Fibroblast of the aortic adventitia (primary cell): Measurements from ENCODE around the gene HBG1. TPM values are rescaled to one million over a fixed set of nuclear protein-coding genes. Genes with fewer than 3 reads are reported as not detected.
"Not testable (repeated sequence)": the region's sequence is repeated elsewhere in the genome, so short reads cannot be mapped to it uniquely, and the experiment has no call there.

Experiments
- DNase-seq: peaks from one replicate; pipeline ENCODE4 v3.0.0-alpha.2; 2010; ENCODE audit warnings: low read depth
- H3K4me3 ChIP-seq: 2 replicates; pipeline ENCODE4 v1.5.1; 2011; ENCODE audit warnings: low read depth, mild to moderate bottlenecking, control low read depth, low read length, moderate library complexity
- total RNA-seq: library from RNA; depleted of rRNA; stranded (reverse); fragments of >200 nt; gene quantifications from 2 replicates; pipeline ENCODE4 v1.2.3, GENCODE V29; 2012; ENCODE audit warnings: low replicate concordance
- TF ChIP-seq, protein P1 (sequence below): IDR thresholded peaks from 2 replicates; pipeline ENCODE4 v1.5.1; 2011; ENCODE audit warnings: mild to moderate bottlenecking, low read length, control low read depth, inconsistent platforms; ENCODE audit not compliant: insufficient read depth

Gene HBG1
- not detected in 2 replicates for total RNA-seq

DNA sequence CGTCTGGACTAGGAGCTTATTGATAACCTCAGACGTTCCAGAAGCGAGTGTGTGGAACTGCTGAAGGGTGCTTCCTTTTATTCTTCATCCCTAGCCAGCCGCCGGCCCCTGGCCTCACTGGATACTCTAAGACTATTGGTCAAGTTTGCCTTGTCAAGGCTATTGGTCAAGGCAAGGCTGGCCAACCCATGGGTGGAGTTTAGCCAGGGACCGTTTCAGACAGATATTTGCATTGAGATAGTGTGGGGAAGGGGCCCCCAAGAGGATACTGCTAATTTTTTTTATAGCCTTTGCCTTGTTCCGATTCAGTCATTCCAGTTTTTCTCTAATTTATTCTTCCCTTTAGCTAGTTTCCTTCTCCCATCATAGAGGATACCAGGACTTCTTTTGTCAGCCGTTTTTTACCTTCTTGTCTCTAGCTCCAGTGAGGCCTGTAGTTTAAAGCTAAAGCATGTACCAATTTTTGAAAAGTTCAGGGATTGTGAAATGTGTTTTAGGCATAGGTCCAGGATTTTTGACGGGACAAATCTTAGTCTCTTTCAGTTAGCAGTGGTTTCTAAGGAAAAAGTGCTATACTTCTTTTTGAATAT, at the start of gene HBG1:
HBG1 (minus strand) TSS at position 51 of the 590 bp plus-strand sequence. CDS start 53 bp downstream, outside the sequence.
- not testable (repeated sequence) for H3K4me3 ChIP-seq
- peak; percentile 26 for DNase-seq

DNA sequence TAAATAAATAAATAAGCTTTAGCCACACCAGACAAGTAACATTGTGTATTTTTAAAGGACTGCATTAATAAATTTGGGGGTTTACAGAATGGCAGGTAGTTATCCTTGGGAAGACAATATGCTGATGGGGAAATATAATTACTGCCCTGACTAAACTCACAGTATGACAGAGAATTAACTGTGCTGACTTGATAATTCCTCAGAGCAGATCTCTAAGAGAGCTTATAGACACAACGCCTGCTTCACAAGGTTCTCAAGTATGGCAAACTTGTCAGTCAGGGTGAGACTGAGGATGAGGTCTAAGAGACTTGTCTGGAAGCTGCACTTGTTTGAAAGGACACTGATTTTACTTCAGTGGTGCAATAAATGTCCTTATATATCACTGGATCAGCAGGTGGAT, 48.8 kb upstream of the HBG1 start:
- TF ChIP-seq, protein P1, sequence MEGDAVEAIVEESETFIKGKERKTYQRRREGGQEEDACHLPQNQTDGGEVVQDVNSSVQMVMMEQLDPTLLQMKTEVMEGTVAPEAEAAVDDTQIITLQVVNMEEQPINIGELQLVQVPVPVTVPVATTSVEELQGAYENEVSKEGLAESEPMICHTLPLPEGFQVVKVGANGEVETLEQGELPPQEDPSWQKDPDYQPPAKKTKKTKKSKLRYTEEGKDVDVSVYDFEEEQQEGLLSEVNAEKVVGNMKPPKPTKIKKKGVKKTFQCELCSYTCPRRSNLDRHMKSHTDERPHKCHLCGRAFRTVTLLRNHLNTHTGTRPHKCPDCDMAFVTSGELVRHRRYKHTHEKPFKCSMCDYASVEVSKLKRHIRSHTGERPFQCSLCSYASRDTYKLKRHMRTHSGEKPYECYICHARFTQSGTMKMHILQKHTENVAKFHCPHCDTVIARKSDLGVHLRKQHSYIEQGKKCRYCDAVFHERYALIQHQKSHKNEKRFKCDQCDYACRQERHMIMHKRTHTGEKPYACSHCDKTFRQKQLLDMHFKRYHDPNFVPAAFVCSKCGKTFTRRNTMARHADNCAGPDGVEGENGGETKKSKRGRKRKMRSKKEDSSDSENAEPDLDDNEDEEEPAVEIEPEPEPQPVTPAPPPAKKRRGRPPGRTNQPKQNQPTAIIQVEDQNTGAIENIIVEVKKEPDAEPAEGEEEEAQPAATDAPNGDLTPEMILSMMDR = no peak
- no peak overlapping the region for H3K4me3 ChIP-seq
- no peak for DNase-seq

DNA sequence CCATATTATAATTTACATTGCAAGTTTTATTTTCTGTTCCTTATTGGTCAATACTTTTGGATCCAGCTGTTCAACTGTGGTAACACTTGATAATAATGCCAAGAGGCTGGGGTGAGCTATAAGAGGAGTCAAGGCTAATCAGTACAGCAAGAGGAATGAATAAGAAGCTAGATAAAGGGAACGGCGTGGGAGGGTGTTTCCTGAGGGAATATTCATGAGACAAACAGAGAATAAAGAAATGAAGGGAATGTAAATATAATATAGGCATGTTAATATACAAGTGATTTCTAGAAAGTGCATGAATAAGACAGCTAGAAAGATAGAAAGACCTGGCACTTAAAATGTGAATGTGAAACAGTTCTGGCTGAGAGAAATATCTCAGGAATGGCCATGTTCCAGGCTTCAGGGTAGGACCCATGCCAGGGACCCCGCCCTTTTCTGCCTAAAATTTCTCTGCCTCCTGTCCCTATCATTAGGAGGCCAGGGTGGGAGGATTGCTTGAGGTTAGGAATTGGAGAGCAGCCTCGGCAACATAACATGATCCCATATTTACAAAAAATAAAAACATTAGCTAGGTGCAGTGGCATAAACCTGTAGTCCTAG, 48.2 kb upstream of the HBG1 start:
- DNase-seq = peak; percentile 61
- TF ChIP-seq, protein P1 = no peak
- H3K4me3 ChIP-seq = no peak overlapping the region

DNA sequence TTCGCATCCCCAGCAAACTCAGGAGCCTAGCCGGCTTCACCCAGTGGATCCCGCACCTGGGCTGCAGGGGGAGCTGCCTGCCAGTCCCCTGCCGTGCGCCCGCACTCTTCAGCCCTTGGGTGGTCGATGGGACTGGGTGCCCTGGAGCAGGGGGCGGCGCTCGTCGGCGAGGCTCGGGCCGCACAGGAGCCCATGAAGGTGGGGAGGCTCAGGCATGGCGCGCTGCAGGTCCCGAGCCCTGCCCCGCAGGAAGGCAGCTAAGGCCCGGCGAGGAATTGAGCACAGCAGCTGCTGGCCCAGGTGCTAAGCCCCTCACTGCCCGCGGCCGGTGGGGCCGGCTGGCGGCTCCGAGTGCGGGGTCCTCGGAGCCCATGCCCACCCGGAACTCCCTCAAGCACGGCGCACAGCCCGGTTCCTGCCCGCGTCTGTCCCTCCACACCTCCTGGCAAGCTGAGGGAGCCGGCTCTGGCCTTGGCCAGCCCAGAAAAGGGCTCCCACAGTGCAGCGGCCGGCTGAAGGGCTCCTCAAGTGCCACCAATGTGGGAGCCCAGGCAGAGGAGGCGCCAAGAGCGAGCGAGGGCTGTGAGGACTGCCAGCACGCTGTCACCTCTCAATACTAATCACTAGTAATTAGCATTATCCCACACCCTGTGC, 44.8 kb upstream of the HBG1 start:
- H3K4me3 ChIP-seq, DNase-seq: not testable (repeated sequence)

DNA sequence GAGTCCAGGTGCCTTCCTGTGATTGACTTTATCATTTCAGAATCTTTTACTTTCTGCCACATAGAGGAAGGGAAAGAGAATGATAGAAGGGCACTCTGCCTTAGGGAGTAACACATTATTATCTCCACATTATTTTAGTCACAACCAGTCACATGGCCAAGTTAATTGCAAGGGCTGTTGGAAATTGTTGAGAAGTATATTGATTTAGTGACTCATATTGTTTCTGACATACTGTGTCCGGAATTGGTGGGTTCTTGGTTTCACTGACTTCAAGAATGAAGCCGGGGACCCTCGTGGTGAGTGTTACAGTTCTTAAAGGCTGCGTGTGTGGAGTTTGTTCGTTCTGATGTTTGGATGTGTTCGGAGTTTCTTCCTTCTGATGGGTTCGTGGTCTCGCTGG, 43.4 kb upstream of the HBG1 start:
- H3K4me3 ChIP-seq = no peak overlapping the region
- TF ChIP-seq, protein P1 = no peak
- DNase-seq = no peak

DNA sequence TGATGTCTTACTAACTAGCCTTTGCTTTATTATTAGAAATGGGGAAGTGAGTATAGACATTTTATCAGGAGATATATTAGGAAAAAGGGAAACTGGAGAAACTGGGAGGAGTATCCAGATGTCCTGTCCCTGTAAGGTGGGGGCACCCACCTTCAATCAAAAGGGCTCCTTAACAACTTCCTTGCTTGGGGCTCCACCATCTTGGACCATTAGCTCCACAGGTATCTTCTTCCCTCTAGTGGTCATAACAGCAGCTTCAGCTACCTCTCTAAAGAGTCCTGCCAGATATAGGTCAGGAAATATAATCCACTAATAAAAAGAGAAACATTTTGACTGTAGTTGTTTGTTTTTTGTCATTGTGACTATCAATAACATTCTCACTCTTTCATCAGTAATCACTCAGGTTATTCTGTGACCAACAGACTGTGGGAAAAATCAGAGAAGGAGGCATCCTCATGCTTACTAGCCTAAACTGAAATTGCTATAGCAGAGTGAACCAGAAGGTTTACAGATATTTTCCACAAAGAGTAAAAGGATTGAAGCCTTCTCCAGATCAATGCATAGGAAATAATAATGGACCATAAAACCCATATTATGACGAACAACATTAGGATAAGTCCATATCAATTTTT, 41.7 kb upstream of the HBG1 start:
- TF ChIP-seq, protein P1 = peak; percentile 68
- no peak overlapping the region for H3K4me3 ChIP-seq
- DNase-seq = peak; percentile 57

DNA sequence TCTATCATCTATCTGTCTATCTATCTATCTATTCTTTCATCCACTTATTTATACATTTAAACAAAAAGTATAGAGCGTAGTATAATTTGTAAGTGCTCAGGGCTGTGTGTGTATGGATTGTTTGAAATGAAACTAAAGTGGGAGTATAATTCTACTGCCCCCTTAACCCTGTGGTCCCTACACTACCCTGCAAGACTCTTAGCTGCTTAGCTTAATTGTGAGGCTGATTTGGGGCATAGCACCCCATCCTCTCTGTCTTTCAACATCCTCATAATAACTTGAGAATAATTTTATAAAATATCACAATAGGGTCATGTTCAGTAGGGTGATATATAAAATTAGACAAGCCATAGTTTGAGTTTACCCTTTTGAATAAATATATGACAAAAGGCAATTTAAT, 40.4 kb upstream of the HBG1 start:
- TF ChIP-seq, protein P1 = no peak
- DNase-seq = no peak
- H3K4me3 ChIP-seq = no peak overlapping the region
